Effector CD4-positive, alpha-beta T cell (primary cell): ENCODE data around the gene SIRPB1.
"Not testable (repeated sequence)": the region's sequence is repeated elsewhere in the genome, so short reads cannot be mapped to it uniquely, and the experiment has no call there.

Experiments
- DNase-seq: peaks from one replicate; pipeline ENCODE4 v3.0.0-alpha.2; 2020

The SIRPB1 gene

DNA sequence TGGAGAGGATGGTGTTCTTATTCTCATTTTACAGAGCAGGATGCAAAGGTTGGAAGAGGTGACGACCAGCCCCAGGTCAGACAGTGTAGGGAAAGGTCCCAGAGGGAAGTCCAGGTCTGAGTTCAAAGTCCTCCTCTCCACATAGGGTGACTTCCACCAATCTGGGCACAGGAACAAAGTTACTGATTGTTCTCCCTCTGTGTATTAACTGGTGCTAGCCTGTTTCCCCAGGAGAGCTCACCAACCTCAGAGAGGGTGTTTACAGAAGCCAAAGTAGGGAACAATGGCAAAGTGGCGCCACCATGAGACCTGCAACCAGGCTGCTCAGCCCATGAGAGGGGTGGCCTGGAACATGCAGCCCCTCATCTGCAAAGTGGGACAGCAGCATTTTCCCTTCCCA lies 16.8 kb upstream of the SIRPB1 start:
- DNase-seq, result no peak

DNA sequence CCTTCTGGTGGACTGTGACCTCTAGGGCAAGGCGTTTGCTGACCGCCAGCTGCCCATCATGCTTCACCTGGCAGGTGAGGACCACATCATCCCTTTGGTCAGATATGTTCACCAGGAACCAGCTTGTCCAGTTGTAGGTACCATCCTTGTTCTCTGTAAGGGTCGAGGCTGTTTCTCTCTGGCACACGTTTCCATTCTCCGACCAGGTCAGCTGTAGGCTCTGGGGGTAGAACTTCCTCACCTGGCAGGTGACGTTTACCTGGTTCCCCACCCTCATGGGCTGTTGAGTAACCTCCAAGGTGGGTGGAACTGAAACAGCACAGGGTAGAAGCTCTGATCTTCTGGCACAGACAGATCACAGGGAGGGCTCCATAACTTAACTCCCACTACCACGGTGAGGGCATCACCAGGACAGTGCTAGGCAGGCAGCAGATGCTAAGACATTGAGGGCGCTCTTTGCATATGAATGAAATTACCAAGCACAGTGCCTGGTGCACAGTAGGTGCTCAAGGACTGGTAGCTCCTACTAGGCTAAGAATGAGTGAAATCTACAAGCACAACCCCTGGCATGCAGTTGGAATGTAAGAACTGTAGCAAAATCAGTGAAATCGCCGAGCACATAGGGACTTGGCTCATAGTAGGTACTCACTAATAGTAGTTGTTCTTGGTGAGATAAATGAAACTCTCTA lies 15.6 kb upstream of the SIRPB1 start:
- DNase-seq, result no peak

DNA sequence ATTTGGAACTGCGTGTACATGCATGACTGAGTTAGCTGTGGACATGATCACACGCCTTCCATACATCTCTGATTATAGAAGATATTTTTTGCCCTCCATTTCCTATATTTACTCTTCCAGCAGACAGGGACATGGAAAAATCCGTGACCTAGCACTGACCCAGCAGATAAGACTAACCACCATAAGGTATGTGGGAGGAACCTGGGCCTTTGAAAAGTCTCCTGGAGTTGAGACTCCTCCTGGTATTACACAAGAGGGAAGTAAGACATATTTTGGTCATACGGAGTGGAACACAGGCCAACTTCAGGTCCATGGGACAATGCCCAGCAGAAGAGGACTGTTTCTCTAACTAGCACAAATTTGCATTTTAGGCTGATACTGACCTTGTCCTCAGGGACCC lies 13.7 kb upstream of the SIRPB1 start:
- no peak for DNase-seq

DNA sequence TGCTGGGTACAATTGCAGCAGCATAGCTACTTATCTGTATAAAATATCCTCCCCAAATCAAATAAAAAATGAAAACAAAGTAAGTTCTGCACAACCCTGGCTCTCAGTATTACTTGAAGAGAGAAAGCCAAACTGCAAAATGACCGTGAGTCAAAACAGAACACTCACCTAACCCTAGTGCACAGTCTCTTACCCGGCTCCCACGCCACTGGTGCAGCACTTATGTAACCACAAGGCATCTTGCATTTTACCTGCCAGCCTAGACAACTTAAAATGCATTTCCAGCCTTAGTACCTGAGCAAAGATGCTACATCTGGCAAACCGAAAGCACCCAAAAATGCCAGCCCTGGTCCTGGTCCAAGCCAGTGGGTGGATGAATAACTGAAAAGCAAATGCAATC lies 12.4 kb upstream of the SIRPB1 start:
- DNase-seq, result no peak

DNA sequence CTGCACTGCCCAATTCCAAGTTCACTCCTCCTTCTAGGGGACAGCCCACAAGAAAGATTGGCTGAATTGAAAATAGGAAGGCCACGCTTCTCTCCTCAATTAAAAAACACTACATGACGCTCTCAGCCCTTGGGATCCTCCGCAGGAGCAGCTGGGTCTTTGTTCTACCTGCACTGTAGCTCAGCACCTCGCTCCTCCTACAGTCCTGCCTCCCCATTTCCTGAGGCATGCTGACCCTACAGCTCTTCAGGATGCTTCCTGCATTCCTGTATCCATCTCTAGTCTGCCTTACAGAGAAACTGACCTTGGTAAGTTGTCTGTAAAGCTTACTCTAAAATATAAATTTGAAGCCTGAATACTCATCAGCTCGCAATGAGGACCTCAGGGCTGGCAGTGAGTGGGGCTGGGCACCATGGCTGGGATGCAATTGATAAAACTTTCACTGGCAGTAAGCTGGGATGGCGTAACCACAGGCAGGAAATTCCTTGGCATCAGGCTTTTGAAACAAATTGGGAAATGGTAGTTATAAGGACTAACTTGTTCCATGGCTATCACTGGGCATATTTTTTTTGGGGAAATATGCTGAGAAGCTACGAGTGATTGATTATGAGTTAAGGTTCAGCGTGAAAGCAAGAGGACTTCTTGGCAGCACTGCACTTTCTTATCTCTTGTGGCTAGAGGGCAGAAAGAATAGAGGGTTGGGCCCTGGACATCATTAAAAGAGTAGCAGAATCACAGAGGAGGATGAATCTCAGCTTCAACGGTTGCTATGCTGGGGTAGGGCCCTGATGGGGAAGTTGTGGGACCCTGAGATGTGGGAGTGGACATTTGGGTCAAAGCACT lies 11.7 kb upstream of the SIRPB1 start:
- DNase-seq, result no peak

DNA sequence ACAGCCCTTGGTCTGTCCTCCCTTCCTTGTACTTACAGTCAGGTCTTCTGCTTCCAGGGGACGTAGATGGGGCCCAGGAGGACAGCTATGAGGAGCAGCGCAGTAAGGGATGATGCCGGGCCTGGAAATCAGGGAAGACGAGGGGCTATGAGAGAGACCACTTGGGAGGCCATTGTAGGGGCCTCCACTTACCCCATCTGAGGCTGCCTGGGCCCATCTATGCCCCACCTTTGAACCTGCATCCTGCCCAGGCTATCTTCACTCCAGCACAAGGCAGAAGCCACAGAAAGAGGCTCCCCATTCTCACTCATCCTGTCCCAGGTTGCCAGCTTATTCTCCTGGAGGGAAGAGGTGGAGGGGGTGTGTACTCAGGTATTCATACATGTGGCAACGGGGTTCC lies 10.4 kb upstream of the SIRPB1 start:
- DNase-seq, result no peak

DNA sequence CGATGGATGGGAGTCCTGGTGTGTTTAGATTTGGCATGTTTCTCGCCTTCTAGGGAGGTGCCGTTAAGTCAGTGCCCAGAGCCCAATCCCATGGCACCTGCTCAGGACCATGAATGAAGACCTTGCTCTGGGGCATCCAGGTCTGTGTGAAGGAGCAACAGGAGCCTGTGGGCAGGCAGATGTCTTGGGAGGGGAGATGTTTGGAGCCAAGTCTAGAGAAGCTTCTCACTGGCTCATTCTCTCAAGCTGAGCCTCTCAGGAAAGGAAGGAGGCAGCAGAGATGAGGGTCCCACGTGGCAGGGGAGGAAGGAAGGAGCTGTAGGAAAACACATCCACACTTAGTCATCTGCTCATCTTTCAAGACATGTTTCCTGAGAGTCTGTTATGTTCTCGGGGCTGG lies 9.5 kb upstream of the SIRPB1 start:
- DNase-seq, result no peak

DNA sequence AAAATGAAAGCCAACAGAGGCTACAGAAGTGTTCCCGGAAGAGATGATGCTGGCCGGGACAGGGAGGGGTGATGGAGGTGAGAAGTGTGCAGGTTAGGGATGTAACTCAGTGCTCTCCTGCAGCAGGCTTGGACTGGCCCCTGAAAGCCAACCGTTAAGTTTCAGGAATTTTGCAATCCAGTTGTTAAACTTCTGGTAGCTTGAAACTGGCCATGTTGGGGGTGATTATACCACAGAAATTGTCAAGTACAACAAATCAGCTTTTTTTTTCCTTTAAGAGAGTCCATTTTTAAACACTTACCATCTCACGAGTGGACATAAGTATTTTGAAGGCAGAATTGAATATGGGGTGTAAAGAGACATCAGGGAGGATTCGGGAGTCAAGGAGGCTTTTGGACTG lies 8.8 kb upstream of the SIRPB1 start:
- no peak for DNase-seq

DNA sequence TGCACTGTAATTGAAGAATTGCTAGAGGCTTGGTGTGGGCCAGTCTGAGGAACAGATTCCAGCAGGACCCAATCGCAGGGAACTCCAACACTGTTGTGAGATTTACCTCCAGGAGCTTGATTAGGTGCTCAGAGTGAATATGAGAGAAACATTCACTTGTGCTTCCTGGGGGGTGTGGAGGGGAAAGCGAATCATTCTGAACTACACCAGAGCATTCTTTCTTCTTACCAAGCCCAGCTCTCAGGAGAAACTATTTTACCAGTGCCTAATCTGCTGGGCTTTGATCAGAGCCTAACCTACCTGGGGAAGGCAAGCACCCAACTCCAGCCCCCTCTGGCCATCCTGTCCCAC lies 7.4 kb upstream of the SIRPB1 start:
- DNase-seq, result no peak

DNA sequence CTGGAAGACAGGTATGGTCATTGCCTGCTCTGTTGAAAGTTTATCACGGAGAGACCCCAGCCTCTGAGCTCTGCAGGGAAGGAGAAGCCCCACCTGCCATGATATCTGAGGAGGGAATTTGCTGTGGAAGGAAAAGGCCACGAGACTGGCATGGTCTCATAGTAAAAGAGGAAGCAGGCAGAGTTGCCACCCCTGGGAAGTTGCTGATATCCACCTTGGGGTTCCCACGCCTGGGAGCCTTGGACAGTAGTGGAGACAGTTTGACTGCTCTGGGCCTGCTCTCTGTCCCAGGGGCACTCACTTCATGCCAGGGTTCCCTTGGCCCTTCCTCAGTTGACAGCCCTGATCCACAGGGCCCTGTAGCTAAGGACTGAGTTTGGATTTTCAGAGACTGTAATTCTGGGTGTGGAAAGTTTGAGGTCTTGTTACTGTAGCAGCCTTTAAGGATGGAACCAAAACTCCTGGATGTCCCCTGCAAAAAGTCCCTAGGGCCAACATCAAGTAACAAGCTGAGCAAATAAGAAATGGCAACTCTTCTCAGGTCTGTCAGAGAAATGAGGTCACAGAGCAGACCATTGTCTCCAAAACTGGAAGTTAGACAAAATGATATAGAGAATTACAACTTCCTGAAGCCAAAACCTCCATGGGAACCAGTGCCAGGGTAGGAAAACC lies 6.9 kb upstream of the SIRPB1 start:
- no peak for DNase-seq

DNA sequence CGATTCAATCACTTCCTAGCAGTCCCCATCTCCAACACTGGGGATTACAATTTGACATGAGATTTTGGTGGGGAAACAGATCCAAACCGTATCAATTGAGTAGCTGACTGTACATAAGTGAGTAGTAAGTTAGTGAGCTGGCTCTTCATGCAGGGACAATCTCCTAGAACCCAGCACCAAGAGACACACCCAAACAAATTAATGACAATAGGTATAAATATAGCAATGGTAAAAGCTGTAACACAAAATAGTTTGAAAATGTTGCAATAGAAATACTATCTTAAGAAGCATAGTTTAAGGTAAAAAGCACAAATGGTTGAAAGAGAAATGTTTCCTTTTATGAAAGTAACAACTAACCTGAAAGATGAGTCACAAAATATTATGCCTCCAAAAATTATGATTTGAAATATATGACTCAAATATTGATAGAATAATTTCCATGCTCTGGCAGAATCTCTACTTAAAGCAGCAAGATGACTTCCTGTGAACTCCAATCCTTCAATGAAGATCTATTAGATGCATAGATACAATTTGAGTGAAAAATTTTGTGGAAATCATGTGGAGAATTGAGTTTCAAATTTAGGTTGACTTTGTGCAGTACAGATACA lies 5.4 kb upstream of the SIRPB1 start:
- DNase-seq, result no peak

DNA sequence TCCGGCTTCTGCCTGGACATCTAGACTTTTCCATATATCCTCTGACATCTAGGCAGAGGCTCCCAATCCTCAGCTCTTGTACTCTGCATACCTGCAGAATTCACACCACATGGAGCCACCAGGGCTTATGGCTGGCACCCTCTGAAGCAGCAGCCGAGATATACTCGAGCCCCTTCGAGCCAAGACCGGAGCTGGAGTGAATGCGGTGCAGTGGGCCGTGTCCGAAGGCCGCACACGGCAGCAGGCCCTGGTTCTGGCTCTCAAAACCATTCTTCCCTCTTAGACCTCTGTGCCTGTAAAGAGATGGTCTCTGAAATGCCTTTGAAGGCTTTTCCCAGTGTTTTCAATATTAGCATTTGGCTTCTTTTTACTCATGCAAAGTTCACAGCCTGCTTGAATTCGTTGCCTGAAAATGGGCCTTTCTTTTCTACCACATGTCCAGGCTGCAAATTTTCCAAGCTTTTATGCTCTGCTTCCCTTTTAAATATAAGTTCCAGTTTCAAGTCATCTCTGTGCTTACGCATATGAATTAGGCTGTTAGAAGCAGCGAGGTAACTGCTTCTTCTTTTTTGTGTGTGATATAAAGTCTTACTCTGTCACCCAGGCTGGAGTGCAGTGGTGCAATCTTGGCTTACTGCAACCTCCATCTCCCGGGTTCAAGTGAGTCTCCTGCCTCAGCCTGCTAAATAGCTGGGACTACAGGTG lies 3.8 kb upstream of the SIRPB1 start:
- no peak for DNase-seq

DNA sequence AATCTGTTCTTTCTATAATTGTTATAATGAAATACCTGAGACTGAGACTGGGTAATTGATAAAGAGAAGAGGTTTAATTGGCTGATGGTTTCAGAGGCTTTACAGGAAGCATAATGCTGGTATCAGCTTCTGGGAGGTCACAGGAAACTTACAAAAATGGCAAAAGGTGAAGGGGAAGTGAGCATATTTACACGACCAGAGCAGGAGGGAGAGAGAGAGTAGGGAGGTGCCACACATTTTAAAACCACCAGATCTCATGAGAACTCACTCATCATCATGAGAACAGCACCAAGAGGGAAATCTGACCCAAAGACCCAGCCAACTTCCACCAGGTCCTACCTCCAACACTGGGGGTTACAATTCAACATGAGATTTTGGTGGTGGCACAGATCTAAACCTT lies 2.6 kb upstream of the SIRPB1 start:
- DNase-seq, result no peak

DNA sequence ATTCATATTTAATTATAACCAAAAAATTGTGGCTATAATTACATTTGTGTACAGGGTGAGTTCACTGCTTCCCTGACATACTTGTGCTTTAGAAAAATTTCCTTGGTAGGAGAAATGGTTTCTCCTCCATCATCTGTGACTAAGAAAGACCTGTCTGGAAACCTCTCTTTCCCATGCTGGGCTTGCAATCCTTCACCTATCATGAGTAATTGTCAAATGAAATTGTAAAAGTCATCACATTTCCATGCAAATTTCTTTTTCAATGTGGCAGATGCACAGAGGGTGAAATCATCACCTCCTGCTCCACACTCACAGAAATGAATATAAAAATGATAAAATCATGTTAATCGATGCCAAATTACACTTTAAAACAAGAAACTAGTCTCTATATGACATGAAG lies 1.5 kb upstream of the SIRPB1 start:
- no peak for DNase-seq

DNA sequence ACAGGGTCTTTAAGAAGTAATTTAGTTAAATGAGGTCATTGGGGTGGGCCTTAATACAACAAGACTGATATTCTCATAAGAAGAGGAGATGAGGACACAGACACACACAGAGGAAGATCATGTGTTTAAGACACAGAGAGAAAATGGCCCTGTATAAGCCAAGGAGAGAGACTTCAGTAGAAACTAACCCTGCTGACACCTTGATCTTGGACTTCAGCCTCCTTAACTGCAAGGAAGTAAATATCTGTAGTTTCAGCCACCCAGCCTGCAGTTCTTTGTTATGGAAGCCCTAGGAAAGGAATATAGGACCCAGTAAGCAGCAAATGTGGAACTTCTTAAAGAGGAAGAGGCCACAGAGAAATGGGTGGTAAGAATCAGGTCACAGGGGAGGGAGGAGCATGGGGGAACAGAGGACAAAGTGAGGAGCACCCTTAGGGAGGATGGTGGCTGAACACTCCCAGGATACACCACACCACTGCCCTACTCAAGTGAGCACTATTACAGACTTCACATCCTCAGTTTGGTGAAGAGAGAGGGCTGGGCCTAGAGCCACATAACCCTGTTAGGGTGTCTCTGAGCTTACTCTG lies 762 bp downstream of the SIRPB1 start:
- no peak for DNase-seq

DNA sequence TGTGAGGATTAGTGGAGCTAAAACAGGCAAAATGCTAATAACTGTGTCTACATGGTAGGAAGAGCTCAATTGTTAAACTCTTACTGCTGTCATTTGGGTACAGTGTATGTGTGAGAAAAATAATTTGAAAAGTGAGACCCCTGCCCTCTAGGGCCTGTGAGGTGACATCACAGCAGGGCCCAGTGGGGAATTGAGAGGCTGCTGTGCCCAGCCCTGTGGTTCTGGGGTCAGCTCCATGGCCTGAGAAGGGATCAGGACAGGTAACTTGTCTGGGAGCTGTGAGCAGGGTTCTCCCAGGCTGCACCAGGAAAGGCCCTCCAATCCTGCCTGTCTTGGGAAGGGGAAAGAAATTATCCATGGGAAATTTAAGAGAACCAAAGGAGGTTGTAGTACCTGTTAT lies 1.3 kb downstream of the SIRPB1 start:
- DNase-seq, result no peak

DNA sequence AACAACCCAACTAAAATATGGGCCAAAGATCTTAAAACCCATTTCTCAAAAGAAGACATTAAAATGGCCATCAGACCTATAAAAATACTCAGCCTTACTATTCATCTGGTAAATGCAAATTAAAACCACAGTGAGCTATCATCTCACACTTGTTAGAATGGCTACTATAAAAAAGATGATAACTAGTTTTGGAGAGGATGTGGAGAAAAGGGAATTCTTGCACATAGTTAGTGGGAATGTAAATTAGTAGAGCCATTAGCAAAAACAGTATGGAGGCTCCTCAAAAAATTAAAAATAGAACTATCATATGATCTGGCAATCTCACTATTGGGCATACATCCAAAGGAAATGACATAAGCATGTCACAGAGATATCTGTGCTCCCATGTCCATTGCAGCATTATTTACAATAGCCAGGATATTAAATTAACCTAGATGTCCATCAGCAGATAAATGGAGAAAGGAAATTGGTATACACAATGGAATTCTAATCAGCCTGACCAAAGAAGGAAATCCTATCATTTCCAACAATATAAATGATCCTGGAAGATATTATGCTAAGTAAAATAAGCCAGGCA lies 2.9 kb downstream of the SIRPB1 start:
- DNase-seq, result no peak

DNA sequence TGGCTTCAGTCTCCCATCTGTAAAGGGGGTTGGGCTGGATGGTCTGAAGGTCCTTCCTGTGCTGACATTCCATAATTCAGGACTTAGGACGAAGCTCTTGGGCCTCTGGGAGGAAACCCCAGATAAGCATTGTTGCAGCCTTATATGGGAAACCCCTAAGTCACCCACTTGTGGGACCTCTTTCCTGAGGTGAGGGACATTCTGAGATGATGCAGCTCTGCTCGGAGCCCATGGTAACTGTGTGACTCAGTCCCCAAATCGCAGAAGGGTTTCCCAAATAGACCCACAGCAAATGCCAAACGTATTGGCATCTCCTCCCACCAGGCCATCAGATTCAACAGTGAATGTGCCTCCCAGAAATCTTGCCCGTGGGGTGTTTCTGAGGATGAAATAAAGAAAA lies 9.4 kb downstream of the SIRPB1 start:
- DNase-seq, result not testable (repeated sequence)

DNA sequence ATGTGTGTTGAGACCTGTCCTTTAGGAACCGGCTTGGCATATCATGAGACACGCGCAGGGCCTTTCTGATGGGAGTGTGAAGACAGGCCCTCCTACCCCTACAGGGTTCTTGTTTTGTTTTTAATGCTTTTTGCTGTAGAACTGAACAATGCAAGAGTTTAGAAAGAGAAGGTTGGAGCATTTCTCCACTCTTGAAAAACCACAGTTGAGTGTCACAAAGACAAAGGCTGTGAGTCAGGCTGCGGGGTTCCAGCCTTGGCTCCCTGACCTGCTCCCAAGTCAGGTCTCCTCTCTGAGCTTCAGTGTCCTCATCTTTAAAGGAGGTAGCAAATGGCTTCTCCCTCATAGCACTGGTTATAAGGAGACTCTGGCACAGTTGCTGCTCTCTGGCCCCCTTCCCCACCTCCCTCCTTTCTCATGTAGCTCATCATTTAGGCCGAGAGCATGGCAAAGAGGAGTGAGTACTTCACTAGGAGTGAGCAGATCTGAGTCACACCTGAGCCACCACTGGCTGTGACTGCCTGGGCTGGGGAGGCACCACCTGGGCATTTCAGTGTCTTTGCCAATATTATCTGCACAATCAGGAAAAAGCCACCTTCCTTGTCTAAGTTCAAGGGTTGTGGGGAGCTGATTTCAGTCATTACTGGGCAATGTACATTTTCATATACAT lies 11.0 kb downstream of the SIRPB1 start:
- not testable (repeated sequence) for DNase-seq

DNA sequence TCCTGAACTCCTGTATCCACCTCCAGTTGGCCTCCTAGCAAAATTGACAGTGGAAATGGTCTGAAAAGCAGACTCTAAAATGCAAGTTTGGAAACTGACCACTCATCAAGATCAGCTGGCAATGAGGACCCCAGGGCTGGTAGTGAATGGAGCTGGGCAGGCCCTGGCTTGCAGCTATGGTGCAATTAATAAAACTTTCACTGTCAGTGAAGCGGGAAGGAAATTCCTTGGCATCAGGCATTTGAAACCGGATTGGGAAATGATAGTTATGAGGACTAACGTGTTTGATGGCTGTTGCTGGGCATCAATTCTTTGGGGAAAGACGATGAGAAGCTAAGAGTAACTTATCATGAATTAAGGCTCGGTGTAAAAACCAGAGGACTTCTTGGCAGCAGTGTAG lies 19.1 kb downstream of the SIRPB1 start:
- no peak for DNase-seq

DNA sequence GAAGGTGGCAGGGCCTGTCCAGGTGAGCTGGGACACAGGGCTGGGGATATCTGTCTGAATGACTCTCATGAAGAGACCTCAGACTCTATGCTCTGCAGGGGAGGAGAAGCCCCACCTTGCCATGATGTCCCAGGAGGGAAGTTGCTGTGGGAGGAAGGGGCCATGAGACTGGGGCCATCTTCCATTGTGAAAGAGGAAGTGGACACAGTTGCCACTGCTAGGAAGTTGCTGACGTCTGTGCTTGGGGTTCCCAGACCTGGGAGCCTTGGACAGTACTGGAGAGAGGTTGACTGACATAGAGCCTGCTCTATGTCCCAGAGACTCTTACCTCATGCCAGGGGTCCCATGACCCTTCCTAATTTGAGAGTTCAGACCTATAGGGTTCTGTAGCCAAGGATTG lies 24.5 kb downstream of the SIRPB1 start:
- no peak for DNase-seq
